GM12872 (cell line): ENCODE results near the gene ADARB2.

ENCODE experiments used
- CTCF ChIP-seq: IDR thresholded peaks from 3 replicates; pipeline ENCODE4 v1.5.1; 2011; ENCODE audit warnings: low read depth, mild to moderate bottlenecking, low read length, moderate library complexity; ENCODE audit not compliant: insufficient read depth

ADARB2 gene

DNA sequence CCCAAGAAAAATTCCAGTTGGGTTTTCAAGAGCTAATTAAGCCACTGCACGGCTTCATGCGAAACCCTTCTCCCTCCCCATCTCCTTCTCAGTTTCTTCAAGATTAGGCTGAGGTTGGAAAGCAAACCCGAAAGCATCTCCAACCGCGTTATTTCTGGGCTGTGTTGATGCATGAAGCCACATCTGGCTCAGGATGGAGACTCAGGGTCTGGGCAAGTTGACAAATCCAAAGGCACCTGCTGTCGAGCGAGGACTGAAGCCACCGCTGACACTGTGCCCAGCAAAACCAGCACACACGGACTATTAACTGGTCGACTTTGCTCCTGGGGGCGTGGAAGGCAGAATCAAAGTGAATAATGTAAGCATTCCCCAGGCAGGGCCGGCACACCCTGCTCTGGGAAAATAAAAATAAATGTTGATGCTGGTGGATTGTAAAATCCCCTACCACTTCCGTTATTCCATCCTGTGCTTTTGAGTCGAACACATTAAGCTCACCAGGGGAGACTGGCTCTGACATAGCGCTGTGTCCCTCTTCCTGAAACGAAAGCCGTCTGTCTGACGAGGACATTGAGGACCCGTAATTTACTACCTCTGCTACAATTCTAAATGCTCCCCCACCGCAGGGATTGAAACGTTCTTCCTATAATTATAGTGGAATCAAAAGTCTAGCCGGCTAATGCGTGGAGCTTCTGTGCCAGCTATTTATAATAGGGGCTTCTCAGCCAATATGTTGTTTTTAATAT, 269.8 kb downstream of the ADARB2 start:
- TF ChIP-seq CTCF = no peak

DNA sequence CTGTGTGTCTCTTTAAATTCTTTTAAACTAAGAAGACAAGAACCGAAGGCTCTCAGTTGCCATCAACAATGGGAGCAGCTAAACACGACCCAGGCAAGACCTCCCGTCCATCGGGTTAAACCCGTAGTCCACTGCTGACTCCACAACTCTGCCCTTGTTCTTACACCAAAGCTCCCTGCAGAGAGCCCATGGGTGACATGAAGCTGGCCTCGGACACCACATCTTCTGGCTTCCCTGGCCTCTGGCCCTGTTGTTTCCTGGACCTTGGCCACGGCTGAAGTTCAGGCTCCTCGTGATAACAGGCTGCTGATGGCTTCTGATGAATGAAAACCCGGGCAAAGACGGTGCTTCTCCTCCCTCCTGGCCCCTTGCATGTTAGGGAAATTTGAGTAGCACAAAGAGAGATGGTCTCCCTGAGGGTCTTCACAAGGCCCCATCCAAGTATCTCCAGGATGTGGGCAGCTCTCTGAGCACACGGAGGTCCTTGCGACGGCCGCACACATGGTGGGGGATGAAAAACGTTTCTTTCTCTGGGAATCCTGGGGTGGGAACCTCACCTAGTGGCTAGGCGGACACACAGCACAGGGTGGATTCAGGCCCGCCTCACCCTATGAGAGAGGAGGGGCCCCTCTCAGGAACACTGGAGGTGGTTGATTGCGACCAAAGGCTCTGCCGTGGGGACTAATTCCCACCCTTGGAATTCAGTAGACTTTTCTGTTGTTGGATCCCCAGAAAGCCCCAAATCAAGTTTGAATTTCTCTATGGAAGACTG, 271.1 kb downstream of the ADARB2 start:
- TF ChIP-seq CTCF = no peak

DNA sequence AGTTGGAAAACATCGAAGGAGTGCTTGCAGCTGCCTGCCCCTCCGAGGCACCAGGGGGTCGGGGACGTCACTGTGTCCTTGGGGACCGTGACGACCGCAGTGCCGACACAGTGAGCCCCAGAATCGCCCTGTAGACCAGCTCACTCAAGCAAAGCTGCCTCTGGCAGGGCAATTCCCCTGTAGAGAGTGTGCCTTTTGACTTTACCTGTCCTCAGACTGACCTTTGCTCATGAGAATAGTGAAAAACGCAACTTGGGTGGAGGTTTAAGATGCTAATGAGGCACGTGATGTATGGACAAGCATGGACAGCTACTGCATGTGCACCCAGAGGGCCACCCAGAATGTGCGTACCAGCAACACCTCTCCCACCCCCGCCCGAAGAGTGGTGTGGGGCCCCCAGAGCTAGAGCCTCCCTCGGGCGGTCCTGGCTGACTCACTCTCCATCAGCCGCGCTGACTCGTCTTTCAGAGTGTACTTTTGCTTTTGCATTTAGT, 271.9 kb downstream of the ADARB2 start:
- TF ChIP-seq CTCF = no peak

GRCh38 chr10:1464881-1465417, 272.4 kb downstream of the ADARB2 start:
- no peak for TF ChIP-seq CTCF

DNA sequence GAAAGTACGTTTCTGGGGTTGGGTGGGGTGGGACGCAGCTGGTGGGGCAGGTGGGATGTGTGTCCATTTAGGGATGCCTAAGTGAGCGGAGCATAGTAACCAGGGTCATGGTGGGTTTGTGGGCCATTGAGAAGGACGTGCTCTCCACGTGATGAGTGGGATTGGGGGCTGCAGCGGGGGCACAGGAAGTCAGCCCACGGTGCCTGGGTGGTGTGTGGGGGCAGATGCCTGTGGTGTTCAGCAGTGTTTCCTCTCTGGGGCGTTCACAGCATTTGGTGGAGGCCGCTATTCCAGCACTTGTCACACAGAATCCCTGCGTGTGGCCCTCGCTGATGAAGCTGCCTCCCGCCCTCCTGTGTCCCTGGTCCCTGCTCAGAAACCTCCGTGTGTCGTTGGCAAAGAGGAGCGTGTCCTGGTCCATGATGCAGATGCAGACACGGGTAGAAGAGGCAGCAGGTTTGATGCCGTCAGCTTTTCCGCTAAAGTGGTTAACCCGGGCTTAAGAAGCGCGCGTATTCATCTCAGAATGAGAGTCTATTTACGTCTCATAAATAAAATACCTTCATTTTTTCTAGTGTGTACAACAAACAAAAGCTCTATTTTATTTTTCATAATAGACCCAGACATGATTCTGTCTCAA, 274.2 kb downstream of the ADARB2 start:
- no peak for TF ChIP-seq CTCF

DNA sequence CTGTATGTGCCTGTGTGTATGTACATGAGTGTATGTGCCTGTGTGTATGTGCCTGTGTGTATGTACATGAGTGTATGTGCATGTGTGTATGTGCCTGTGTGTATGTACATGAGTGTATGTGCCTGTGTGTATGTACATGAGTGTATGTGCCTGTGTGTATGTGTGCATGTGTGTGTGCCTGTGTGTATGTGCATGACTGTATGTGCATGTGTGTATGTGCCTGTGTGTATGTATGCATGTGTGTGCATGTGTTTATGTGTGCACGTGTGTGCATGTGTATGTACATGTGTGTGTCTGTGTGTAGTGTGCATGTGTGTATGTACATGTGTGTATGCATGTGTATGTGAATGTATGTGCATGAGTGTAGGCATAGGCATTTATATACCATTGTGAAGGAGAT, 274.8 kb downstream of the ADARB2 start:
- no peak for TF ChIP-seq CTCF

GRCh38 chr10:1462032-1462431, 275.3 kb downstream of the ADARB2 start:
- no peak for TF ChIP-seq CTCF
